Activated naive CD8-positive, alpha-beta T cell treated with anti-CD3 and anti-CD28 coated beads, Interleukin-2, amount 10 ng/mL, durations not matched to agents 7 days and 5 days (primary cell): ENCODE data around the gene TANK. TPM values are rescaled to one million over a fixed set of nuclear protein-coding genes. Genes with fewer than 3 reads are reported as not detected.

Source experiments
- ATAC-seq: fragments of 150-1000 bp; cut with Tn5 transposase; one replicate; pipeline ENCODE4 v1.10.0; 2021; ENCODE audit warnings: low read depth, moderate library complexity
- POLR2A ChIA-PET: fragments of 350-600 bp; sonication (Branson Sonifier 250); formaldehyde crosslinking; loops from one replicate; lab custom pipeline; 2021; ENCODE audit warnings: antibody characterized with exemption; lab: Charles Lee
- DNase-seq: peaks from one replicate; pipeline ENCODE4 v3.0.0; 2021
- H3K27ac Mint-ChIP-seq: one replicate; pipeline ENCODE4 v1.8.0; 2022; ENCODE audit warnings: mild to moderate bottlenecking, mixed read lengths
- H3K27me3 Mint-ChIP-seq: one replicate; pipeline ENCODE4 v1.8.0; 2022; ENCODE audit warnings: mild to moderate bottlenecking, moderate library complexity, mixed read lengths
- H3K36me3 Mint-ChIP-seq: one replicate; pipeline ENCODE4 v1.8.0; 2021; ENCODE audit warnings: mild to moderate bottlenecking, mixed read lengths
- H3K4me1 Mint-ChIP-seq: one replicate; pipeline ENCODE4 v1.8.0; 2021; ENCODE audit warnings: mixed read lengths
- H3K4me3 Mint-ChIP-seq: one replicate; pipeline ENCODE4 v1.8.0; 2022; ENCODE audit warnings: mild to moderate bottlenecking, moderate library complexity, mixed read lengths
- H3K9me3 Mint-ChIP-seq: one replicate; pipeline ENCODE4 v1.8.0; 2021; ENCODE audit warnings: mixed read lengths
- total RNA-seq, 2 experiments: library from RNA; stranded (reverse); gene quantifications; one replicate each; pipeline ENCODE4 v1.2.3, GENCODE V29; 2021

TANK gene
- total RNA-seq, 2 experiments from 2014 or later, result 76.9 to 77.6 TPM

- DNase-seq, result no peak
- POLR2A ChIA-PET, result interaction anchor here (0.6 to 1.3 kb wide), 2 partner anchors 79 to 1154 kb away, joined by 3 read pairs; partner anchors contain the start of gene IFIH1
- H3K4me3 Mint-ChIP-seq, result peak overlapping the region; percentile 68
- H3K4me1 Mint-ChIP-seq, result peaks cover 49% of the 10 kb centered on the region
- H3K27ac Mint-ChIP-seq, result no peak overlapping the region
- no peak for ATAC-seq
- H3K9me3 Mint-ChIP-seq, result peaks cover 2% of the 10 kb centered on the region
- H3K27me3 Mint-ChIP-seq, result no peaks in the 10 kb centered on the region
- H3K36me3 Mint-ChIP-seq, result peaks cover 38% of the 10 kb centered on the region
Measured at GRCh38 chr2:161164161-161164560, 3.9 kb downstream of the TANK start.

- DNase-seq, result no peak
- H3K4me1 Mint-ChIP-seq, result peaks cover 55% of the 10 kb centered on the region
- no peak for ATAC-seq
- peaks cover 45% of the 10 kb centered on the region for H3K36me3 Mint-ChIP-seq
- H3K27me3 Mint-ChIP-seq, result no peaks in the 10 kb centered on the region
- no peak overlapping the region for H3K27ac Mint-ChIP-seq
- peaks cover 2% of the 10 kb centered on the region for H3K9me3 Mint-ChIP-seq
- H3K4me3 Mint-ChIP-seq, result peak overlapping the region; percentile 4
- POLR2A ChIA-PET, result interaction anchor here (1.3 kb wide), 1 partner anchor 78 kb away, joined by 3 read pairs; no protein-coding TSS in a partner anchor
Measured at GRCh38 chr2:161165266-161165665, 5.0 kb downstream of the TANK start.

- DNase-seq, result no peak
- Mint-ChIP-seq H3K27me3 (no peaks in the 10 kb centered on the region), H3K27ac (peak overlapping the region; percentile 74), H3K4me1 (peaks cover 60% of the 10 kb centered on the region), H3K9me3 (peaks cover 2% of the 10 kb centered on the region), H3K36me3 (peaks cover 49% of the 10 kb centered on the region), H3K4me3 (peak overlapping the region; percentile 28)
- POLR2A ChIA-PET, result no interaction called here
- no peak for ATAC-seq
Measured at GRCh38 chr2:161165811-161166210, 5.6 kb downstream of the TANK start.

- Mint-ChIP-seq H3K27ac (peak overlapping the region; percentile 74), H3K27me3 (no peaks in the 10 kb centered on the region), H3K9me3 (peaks cover 2% of the 10 kb centered on the region), H3K36me3 (peaks cover 54% of the 10 kb centered on the region), H3K4me3 (peak overlapping the region; percentile 28), H3K4me1 (peaks cover 61% of the 10 kb centered on the region)
- DNase-seq (no peak), ATAC-seq (peak; percentile 87)
- POLR2A ChIA-PET, result no interaction called here
Measured at GRCh38 chr2:161166538-161167409, 6.5 kb downstream of the TANK start.

- POLR2A ChIA-PET, result interaction anchor here (1.5 kb wide), 1 partner anchor 20 kb away, joined by 3 read pairs; no protein-coding TSS in a partner anchor
- Mint-ChIP-seq H3K27me3 (no peaks in the 10 kb centered on the region), H3K9me3 (peaks cover 4% of the 10 kb centered on the region), H3K4me3 (no peak overlapping the region), H3K27ac (no peak overlapping the region), H3K36me3 (peaks cover 62% of the 10 kb centered on the region), H3K4me1 (peaks cover 46% of the 10 kb centered on the region)
- DNase-seq (no peak), ATAC-seq (no peak)
Measured at GRCh38 chr2:161169335-161169734, 9.1 kb downstream of the TANK start.

GRCh38 chr2:161170377-161170776, 10.1 kb downstream of the TANK start:
- peaks cover 68% of the 10 kb centered on the region for H3K36me3 Mint-ChIP-seq
- H3K9me3 Mint-ChIP-seq, result peaks cover 4% of the 10 kb centered on the region
- no peak for ATAC-seq
- H3K27me3 Mint-ChIP-seq, result no peaks in the 10 kb centered on the region
- peaks cover 42% of the 10 kb centered on the region for H3K4me1 Mint-ChIP-seq
- no peak overlapping the region for H3K4me3 Mint-ChIP-seq
- POLR2A ChIA-PET, result no interaction called here
- no peak overlapping the region for H3K27ac Mint-ChIP-seq
- DNase-seq, result no peak

- DNase-seq, result no peak
- POLR2A ChIA-PET, result no interaction called here
- H3K4me1 Mint-ChIP-seq, result peaks cover 38% of the 10 kb centered on the region
- H3K27ac Mint-ChIP-seq, result no peak overlapping the region
- ATAC-seq, result no peak
- H3K4me3 Mint-ChIP-seq, result no peak overlapping the region
- peaks cover 74% of the 10 kb centered on the region for H3K36me3 Mint-ChIP-seq
- peaks cover 6% of the 10 kb centered on the region for H3K9me3 Mint-ChIP-seq
- H3K27me3 Mint-ChIP-seq, result no peaks in the 10 kb centered on the region
Measured at GRCh38 chr2:161170958-161171932, 11.0 kb downstream of the TANK start.

GRCh38 chr2:161172901-161173540, 12.8 kb downstream of the TANK start:
- DNase-seq (no peak), ATAC-seq (no peak)
- H3K4me3 Mint-ChIP-seq, result no peak overlapping the region
- peaks cover 5% of the 10 kb centered on the region for H3K9me3 Mint-ChIP-seq
- H3K27me3 Mint-ChIP-seq, result no peaks in the 10 kb centered on the region
- peaks cover 74% of the 10 kb centered on the region for H3K36me3 Mint-ChIP-seq
- H3K27ac Mint-ChIP-seq, result no peak overlapping the region
- peaks cover 25% of the 10 kb centered on the region for H3K4me1 Mint-ChIP-seq
- POLR2A ChIA-PET, result no interaction called here

GRCh38 chr2:161173541-161174194, 13.4 kb downstream of the TANK start:
- Mint-ChIP-seq H3K27ac (no peak overlapping the region), H3K9me3 (peaks cover 5% of the 10 kb centered on the region), H3K36me3 (peaks cover 78% of the 10 kb centered on the region), H3K27me3 (no peaks in the 10 kb centered on the region), H3K4me3 (no peak overlapping the region), H3K4me1 (peaks cover 27% of the 10 kb centered on the region)
- ATAC-seq (no peak), DNase-seq (no peak)
- POLR2A ChIA-PET, result no interaction called here

GRCh38 chr2:161177969-161178368, 17.7 kb downstream of the TANK start:
- H3K27me3 Mint-ChIP-seq, result no peaks in the 10 kb centered on the region
- H3K9me3 Mint-ChIP-seq, result peaks cover 3% of the 10 kb centered on the region
- POLR2A ChIA-PET, result no interaction called here
- peaks cover 6% of the 10 kb centered on the region for H3K4me1 Mint-ChIP-seq
- ATAC-seq (no peak), DNase-seq (no peak)
- no peak overlapping the region for H3K27ac Mint-ChIP-seq
- H3K4me3 Mint-ChIP-seq, result no peak overlapping the region
- peaks cover 79% of the 10 kb centered on the region for H3K36me3 Mint-ChIP-seq

- H3K4me3 Mint-ChIP-seq, result no peak overlapping the region
- H3K27ac Mint-ChIP-seq, result no peak overlapping the region
- peaks cover 73% of the 10 kb centered on the region for H3K36me3 Mint-ChIP-seq
Measured at GRCh38 chr2:161178756-161179155, 18.5 kb downstream of the TANK start.

GRCh38 chr2:161190050-161190449, 29.8 kb downstream of the TANK start:
- Mint-ChIP-seq H3K27me3 (no peaks in the 10 kb centered on the region), H3K9me3 (peaks cover 1% of the 10 kb centered on the region), H3K4me1 (peaks cover 11% of the 10 kb centered on the region), H3K4me3 (no peak overlapping the region), H3K36me3 (peaks cover 59% of the 10 kb centered on the region), H3K27ac (no peak overlapping the region)
- no peak for DNase-seq
- POLR2A ChIA-PET, result no interaction called here
- ATAC-seq, result no peak

More at GRCh38 chr2:161178756-161179155, 18.5 kb downstream of the TANK start:
- DNase-seq (no peak), ATAC-seq (no peak)
- peaks cover 5% of the 10 kb centered on the region for H3K4me1 Mint-ChIP-seq
- POLR2A ChIA-PET, result no interaction called here
- H3K9me3 Mint-ChIP-seq, result peaks cover 3% of the 10 kb centered on the region
- no peaks in the 10 kb centered on the region for H3K27me3 Mint-ChIP-seq
